HG03521 (cell line): Measurements from ENCODE around the gene IGSF10.

Experiments used
- ATAC-seq: cut with Tn5 transposase; IDR thresholded peaks from one replicate; pipeline ENCODE4 v1.9.1; 2021; ENCODE audit warnings: mild to moderate bottlenecking, moderate library complexity; ENCODE audit not compliant: unreplicated experiment

Gene IGSF10

DNA sequence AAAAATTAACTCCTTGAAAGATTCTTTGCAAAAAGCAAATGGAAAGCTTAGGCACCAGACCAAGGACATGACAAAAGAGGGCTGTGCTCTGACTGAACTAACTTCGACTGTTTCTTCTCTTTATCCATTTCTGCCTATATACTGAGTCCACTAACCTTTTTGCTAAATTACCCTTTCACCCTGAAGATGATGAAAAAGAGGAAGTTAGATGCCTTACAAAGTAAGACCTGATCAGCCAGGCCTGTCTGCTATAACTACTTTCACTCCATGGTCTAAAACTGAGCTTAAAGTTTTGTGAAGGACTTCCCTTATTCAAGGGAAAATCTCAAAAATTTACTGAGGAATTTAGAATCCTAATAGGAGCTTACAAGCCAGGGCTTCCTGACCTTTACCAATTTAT lies 6.2 kb upstream of the IGSF10 start:
- no peak for ATAC-seq

DNA sequence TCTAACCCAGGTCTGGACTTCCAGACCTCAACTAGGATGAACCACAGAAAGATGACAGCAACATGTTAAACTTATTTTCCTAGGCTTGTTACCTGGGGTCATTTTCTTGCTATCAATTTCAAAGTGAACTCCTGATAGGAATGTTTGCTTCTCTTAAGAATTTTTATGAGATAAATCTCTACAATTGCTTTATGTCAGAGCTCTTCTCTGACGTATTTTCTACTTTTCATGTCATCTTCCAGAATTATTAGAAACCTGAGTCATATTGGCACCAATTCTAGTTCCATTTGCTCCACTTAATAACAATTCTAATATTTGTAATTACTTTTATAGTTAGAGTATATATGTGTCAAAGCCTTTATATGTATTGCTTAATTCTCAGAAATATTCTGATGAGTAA lies 2.1 kb upstream of the IGSF10 start:
- ATAC-seq, result no peak

DNA sequence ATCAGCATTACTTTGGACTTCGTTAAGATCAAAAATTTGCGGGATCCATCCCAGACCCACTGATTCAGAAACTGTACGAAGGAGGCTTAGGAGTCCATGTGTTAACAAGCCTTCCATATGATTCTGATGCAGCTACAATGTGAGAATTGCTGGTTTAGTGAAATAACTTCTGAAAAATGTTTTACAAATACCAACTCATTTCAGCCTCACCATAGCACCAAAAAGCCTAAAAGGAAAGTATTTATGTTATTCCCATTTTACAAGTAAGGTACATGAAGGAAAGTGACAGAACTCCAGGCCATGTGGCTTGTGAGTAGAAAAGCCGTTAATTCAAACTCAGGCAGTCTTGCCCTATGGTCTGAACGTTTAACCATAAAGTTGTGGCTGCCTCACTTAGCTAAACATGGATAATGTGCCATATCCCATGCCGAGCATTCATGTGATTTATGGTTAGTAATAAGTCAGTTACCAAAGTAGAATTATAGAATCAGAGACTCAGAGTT lies 1.5 kb upstream of the IGSF10 start:
- no peak for ATAC-seq

DNA sequence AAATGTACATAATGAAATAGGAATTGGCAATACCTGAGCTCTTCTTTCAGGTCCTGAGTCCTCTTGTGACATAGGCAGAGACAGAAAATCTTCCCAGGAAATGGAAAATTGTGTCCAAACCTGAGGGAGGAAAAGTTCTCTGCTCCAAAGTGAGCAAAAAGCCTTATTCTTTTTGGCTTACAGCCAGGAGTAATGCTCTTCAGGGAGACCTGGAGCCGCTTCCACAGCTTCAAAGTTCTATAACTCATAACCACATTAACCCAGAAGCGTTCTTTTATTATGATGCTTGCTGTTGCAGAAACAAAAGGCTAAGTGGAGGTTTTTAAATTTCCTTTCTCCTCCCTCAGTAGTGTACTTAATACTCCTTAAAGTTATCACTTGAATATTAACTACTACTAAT lies 633 bp downstream of the IGSF10 start:
- no peak for ATAC-seq

DNA sequence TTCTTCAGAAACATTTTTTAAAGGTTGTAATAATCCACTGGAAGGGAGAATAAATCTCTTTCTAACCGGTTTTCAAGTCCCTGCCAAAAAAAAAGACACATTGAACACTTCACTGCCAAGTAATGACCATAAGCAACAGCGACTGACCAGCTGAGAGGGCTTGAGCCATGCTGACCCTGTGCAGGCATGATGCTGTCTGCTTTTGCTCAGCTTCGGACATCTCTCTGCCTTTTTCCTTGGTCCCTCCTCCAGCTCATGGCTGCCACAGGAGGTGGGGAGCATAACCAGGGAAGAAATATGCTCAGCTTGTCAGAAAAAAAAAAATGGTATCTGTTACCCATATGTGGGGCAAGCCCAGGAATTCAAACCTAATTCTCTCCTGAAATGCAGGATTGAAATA lies 1.5 kb downstream of the IGSF10 start:
- no peak for ATAC-seq

DNA sequence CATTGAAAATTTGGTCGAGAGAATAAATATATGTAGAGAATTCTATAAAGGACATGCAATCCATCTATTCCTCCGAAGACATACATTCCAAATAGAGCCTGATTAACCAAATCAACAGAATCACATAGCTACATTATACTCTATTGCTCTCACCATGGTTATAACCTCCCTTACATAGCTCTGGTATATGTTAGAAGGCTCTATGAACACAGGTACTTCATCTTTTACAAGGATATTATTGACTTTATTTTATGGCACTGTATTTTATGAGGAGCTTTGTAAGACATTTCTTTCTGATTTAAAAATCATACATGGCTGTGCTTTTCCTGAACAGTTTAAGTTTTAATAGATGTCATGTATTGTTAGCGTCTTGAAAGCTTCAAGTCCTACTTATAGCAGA lies 4.8 kb downstream of the IGSF10 start:
- no peak for ATAC-seq

DNA sequence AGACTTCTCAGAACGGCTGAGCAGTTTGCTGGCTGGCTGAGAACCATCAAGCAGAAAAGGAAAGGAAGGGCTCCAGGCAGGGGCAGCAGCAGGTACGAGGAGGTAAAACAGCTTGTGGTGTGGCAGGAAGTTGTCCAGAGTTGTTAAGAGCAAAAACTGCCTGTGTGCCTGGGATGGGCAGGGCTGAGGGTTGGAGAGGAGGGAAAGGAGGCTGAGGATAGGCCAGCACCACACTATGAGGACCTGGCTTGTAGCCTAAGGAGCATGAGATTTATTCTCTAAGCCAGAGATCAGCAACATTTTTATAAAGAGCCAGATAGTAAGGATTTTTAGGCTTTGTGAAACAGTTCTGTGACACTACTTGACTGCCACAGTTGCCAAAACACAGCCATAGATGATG lies 8.0 kb downstream of the IGSF10 start:
- ATAC-seq, result no peak

DNA sequence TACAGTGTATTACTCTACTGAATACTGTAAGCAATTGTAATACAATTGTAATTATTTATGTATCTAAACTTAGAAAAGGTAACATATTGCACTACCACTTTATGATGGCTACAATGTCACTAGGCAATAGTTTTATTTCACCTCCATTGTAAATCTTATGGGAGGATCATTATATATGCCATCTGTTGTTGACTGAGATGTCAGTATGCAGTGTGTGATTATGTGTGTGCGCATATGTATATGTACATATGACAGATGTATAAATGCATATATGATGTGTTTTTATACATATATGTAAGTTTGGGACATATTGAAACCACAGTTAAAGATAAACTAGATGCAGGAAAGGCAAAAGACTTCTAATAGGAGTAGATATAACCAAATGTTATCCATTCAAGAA lies 8.5 kb downstream of the IGSF10 start:
- ATAC-seq, result no peak

DNA sequence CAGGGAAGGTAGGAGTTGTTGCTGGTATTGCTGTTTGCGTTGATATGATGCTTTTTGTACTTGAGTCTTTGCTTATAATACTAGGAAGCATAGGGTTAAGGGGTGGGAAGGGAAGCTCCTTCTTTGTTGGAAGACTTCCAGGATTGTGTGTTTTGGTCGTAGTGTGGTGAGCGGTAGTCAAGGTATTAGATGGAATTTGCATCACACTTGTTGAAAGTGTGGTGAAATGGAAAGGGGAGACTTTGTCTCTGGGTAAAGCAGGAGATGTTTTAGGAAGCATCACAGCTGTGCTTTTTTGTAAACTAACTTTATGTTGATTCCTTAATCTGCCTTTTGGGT lies 14.9 kb downstream of the IGSF10 start:
- no peak for ATAC-seq

DNA sequence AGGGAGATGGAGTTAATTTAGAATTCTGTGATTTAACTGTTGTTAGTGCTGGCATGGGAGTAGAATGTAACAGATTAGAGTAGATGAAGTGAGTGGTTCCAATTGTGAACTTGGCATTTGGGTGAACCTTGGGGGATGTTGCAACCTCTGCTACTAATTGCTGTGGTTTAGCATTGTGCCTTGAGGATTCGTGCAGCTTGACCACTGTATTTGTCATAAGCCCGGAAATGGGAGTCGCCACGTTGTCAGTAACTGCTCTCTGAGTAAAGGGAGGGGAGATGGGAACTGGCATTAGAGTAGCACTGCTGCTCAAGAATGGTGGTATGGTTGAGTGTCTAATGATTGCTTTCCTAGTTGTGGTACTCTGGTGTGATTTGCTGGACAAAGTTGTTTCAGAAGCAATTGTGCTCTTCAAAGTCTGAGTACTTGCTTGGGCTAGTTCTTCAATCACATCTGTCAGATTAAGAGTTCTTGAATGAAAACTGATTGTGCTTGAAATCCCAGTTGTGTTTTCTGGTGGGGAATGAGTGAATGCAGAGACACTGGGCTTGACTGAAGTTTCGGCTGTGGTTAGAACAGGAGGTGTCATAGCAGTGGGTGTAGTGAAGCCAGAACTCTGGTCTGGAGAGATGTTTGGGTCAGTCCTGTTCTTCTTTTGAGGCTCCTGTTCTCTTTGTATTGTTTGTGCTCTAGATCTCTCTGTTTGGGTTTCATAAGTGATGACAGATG lies 15.4 kb downstream of the IGSF10 start:
- ATAC-seq, result no peak

DNA sequence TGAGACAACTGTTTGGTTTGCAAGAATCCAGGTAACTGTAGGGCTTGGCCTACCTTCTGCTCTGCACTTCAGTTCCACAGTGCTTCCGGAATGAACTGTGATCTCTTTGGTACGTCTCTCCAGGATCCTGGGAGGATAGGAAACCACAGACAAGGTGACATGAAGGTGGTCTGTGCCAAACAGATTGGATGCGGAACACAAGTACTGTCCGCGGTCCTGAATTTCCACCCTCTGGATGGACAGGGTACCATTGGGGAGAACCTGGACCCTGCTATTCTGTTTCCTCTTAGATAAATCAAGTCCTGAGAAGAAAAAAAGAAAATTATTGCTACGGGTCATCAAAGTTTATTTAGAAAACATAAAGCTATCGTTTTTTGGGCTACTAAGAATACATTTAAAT lies 17.3 kb downstream of the IGSF10 start:
- no peak for ATAC-seq

DNA sequence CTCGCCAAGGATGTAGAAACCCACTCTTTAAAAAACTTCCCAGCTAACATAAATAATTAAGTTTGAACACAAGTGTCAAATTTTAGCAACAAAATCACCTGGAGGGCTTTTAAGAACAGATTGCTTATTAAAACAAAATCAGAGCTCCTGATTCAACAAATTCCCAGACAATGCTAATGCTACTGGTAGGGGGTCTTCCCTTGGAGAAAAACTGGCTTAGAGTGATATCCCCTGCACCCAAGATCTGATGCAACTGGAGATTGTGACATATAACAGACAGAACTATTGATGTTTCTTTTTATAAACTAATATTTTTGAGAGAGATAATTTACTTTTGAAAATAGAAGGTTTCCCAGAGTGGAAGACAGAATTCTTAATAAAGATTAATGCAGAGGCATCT lies 19.9 kb downstream of the IGSF10 start:
- no peak for ATAC-seq

DNA sequence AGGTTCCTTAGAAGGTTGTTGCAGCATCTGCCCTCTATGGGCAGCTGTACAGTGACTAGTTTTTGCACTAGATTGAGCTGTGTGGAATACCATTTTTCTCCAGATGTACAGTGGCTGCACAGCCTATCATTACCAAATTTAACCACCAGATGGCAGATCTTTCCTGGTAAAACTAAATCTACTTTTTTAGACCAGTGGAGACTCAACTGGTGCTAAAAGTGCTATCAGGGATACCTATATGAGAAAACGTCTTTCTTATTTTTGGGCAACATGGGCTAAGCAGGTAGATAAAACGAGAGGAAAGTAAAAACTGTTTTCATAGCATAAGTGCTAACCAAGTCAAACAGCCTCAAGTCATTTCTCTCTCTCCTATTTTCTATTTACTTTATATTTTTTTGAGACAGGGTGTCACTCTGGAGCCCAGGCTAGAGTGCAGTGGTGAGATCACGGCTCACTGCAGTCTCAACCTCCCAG lies 21.2 kb downstream of the IGSF10 start:
- ATAC-seq, result peak; percentile 64

DNA sequence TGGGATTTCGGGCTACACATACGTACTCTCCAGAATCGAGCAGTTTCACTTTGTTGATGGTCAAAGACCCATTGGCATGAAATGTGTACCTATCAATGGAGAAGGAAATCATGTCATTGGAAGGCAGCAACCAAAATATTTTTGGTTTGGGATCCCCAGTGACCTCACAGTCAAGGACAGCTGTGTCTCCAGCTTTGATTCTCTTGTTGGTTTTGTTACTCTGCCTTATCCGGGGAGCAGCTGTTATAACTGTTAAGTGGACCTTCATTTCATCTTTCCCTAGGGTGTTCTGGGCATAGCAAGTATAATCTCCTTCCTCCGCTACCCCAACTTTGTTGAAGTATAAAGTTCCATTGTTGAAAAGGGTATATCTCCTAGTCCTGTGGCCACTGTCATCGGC lies 23.0 kb downstream of the IGSF10 start:
- ATAC-seq, result no peak

DNA sequence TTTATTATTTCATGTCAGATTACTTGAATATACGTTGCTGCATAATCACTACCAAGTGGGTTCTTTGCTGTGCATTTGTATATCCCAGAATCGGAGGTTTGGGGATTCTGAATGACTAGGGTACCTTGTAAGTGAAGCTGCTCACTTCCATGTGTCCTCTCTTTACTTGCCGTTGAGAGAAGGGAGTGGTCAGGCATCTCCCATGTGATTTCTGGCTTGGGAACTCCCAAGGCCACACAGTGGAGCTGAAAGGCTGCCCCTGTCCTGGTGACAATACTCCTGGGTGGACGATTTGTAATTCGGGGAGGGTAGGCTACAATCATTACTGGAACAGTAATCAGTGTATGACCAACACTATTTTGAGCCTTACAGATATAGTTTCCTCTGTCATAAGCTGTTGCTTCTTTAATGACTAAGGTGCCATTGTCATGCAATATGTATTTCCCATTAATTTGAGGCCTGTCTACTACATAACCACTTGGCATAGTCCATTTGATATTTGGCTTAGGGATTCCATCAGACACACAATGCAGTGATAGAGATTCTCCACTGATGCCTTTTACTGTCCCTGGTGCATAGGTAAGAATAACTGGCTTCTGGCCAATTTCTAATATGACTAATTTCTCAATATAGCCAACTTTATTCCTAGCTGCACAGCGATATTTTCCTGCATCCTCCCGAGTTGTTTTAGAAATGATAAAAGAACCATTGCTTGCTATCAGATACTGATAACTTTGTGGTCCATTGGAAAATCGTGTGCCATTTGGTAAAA lies 24.0 kb downstream of the IGSF10 start:
- no peak for ATAC-seq

DNA sequence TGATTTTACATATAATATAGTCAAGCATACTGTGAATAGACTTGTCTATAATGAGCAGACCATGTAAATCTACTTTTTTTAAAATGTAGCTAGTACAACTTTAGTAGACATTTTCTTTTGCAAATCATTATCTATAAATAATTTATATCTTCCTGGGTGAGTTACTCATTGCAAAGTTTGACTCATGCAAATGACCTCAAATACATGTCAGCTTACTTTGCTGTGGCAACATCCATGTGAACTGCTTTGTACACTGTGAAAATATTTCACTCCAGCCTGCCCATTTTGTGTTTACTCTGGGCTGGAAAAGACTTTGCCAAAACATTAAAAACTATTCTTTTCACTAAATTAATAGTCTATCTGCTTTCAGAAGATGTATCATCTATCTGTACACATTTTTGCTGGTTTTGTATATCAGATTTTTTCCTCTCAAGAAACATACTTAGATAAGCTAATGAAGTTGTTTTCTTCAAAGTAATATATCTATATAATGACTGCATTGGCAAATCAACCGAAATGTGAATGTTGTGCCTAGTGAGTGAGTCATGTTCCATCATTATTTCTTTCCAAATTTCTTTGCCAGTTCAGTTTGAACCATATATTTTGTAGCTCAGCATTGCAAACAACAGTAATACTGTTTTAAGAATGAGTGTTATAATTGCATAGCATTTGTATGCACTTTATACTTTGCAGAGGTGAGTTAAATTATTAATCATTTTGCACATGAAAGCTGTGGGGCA lies 26.5 kb downstream of the IGSF10 start:
- ATAC-seq, result no peak

DNA sequence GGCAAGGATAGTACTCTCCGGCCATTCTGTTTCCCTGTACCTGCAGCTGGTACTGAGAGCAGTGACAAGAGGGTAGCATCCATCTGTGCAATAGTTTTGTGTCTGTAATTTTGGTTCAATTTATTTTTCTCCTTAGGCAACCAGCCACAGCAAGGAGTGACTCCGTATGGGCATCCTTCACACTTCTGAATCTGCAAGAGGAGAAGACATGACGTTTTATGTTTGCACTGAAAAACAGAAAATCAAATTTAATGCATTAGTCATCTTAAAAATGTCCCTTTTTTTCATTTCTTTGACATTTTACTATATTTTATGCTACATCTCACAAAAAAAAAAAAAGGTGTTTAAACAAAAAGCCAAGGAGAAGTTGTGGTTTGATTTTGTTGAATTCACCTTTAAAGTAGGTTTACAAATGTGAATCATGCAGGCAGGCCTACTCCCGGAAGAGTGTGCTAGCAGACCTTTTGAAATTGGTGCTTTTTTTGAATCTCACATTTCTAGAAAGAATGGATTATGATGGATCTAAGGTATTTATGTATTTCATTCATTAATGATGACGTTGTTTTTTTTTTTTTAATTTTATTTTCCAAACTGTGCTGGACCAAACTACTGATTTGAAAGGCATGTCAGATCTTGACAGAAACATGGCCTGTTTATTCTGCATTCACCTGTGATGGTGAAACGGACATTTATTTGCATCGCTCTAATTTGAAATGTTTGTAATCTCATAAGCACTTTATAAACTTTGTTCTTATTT lies 28.1 kb downstream of the IGSF10 start:
- no peak for ATAC-seq

DNA sequence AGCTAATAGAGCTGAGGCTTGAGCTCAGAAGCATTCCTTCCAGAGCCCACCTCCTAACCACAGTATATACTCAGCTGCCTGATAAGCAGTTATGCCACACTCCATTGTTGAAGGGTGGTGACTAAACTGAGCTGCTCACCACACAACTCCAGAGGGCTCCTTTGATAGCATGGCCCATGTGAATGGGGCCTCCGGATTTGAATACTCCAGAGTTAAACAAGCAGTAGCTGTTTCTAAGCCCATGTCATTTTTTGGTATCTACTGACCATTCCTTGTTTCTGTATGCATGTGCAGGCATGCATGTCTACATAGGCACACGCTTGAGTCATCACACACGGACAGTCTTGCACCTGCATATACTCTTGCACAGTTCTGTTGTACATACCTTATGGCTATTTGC lies 28.9 kb downstream of the IGSF10 start:
- ATAC-seq, result no peak

DNA sequence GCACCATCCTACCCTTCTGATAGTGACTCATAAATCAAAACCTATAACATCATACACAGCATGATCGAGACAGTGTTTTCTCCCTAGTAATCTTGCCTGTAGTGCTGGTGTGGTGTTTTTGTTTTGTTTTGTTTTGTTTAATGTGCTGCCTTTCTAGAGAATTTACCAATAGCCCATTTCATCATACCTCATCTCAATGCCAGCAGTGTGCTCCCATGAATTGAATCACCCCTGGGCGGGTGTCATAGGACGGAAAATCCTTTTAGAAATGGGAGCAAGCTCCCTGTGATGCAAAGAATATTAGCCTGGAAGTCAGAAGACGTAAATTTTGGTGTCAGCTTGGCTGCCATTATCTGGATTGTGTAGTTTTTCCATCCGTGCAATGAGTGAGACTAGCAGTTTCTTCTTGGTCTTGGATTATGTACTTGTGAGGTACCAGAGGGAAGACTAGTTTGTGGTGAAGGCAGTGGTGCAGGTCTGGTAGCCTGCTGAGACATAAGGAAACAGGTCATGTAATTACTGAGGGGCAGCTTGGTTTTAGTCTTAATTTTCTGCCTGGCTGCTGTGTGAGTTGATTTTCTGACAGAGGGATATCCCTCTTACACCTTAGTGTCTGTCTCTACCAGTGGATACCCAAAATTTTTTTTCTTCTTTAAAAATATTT lies 29.9 kb downstream of the IGSF10 start:
- no peak for ATAC-seq

DNA sequence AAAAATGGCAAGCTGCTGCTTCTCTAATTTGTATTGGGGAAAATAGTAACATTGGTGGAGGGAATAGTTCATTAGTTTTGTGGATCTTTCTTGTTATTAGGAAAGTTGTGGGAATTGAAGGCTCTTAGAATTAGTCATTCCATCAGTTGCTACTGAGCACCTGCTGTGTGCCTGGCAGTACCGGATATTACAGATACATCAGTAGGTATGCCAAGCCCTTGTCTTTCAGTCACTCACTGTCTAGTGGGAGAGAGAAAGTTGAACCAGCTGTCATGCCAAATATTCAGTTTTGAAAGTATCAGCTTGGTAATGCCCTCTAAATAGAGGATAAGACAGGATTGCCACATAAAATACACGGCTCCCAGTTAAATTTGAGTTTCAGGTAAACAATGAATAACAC lies 32.5 kb downstream of the IGSF10 start:
- ATAC-seq, result no peak

DNA sequence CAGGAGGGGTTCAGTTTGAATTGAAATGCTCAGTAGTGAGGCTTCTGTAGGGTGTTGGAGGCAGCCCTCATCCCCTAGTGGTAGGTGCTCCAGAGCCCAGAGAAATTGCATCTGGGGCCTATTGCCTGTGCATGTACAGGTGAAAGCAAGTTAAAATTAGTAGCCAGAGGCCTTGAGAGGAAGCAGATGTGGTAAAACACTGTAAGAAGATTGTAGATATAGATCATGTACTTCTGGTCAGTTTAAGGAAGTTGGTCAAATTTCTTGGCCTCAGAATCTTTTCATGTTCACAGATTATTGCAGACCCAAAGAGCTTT lies 34.6 kb downstream of the IGSF10 start:
- ATAC-seq, result peak; percentile 72
